K562 (cell line): ENCODE measurements around the gene ZNF157. TPM values are rescaled to one million over a fixed set of nuclear protein-coding genes. Genes with fewer than 3 reads are reported as not detected.

Experiments used
- BCLAF1 ChIP-seq, 2 experiments: fragments of 450-650 bp in 1 of 2; IDR thresholded peaks; 2 replicates each; pipeline ENCODE4 v1.6.1; 2011 to 2017; ENCODE audit warnings: low read depth in 2 of 2, antibody characterized with exemption in 1 of 2, borderline replicate concordance in 1 of 2, low read length in 1 of 2, mild to moderate bottlenecking in 1 of 2, mixed read lengths in 1 of 2; ENCODE audit not compliant: control insufficient read depth in 1 of 2
- EGR1 ChIP-seq: fragments of 450-650 bp; conservative IDR thresholded peaks from 2 replicates; pipeline ENCODE4 v1.6.1; 2017; ENCODE audit warnings: mild to moderate bottlenecking
- ERF ChIP-seq: fragments of 450-650 bp; formaldehyde crosslinking; IDR thresholded peaks from 2 replicates; pipeline ENCODE4 v1.4.0; 2020; ENCODE audit warnings: mild to moderate bottlenecking, mixed read lengths
- HCFC1 ChIP-seq: IDR thresholded peaks from 2 replicates; pipeline ENCODE4 v1.6.1; 2012; ENCODE audit warnings: low read depth, low read length, improper control_type of control experiment
- ILF3 ChIP-seq: fragments of 450-650 bp; IDR thresholded peaks from 2 replicates; pipeline ENCODE4 v1.6.1; 2018; ENCODE audit warnings: antibody characterized with exemption, mild to moderate bottlenecking, moderate library complexity, borderline replicate concordance
- KHSRP ChIP-seq: fragments of 450-650 bp; IDR thresholded peaks from 2 replicates; pipeline ENCODE4 v1.6.1; 2017
- NONO ChIP-seq, 2 experiments: fragments of 200-400 bp in 1 of 2; fragments of 450-650 bp in 1 of 2; formaldehyde crosslinking in 1 of 2; IDR thresholded peaks; 2 replicates each; pipeline ENCODE4 v1.6.1; 2017; ENCODE audit warnings: low read depth in 2 of 2, mild to moderate bottlenecking in 2 of 2, moderate library complexity in 2 of 2, low read length in 1 of 2
- PCBP1 ChIP-seq: fragments of 200-400 bp; formaldehyde crosslinking; IDR thresholded peaks from 2 replicates; pipeline ENCODE4 v1.6.1; 2018; ENCODE audit warnings: mild to moderate bottlenecking, low read depth, low read length; ENCODE audit not compliant: poor library complexity, severe bottlenecking
- POLR2AphosphoS5 ChIP-seq: IDR thresholded peaks from 2 replicates; pipeline ENCODE4 v1.6.1; 2011; ENCODE audit warnings: mild to moderate bottlenecking, low read depth, low read length, moderate library complexity; ENCODE audit not compliant: control insufficient read depth, insufficient read depth
- POLR2G ChIP-seq: fragments of 200-400 bp; formaldehyde crosslinking; IDR thresholded peaks from 2 replicates; pipeline ENCODE4 v1.6.1; 2017; ENCODE audit warnings: low read depth, mild to moderate bottlenecking, antibody characterized with exemption, low read length, moderate library complexity
- RFX1 ChIP-seq: fragments of 450-650 bp; IDR thresholded peaks from 2 replicates; pipeline ENCODE4 v1.6.1; 2016; ENCODE audit warnings: mild to moderate bottlenecking, moderate library complexity
- RREB1 ChIP-seq: fragments of 250-450 bp; sonication (Bioruptor Pico); IDR thresholded peaks from 2 replicates; pipeline ENCODE4 v1.4.0; 2020
- SIN3A ChIP-seq, 2 experiments: fragments of 150-350 bp in 1 of 2; IDR thresholded peaks; 2 replicates each; pipeline ENCODE4 v1.6.1; 2011 to 2016; ENCODE audit warnings: borderline replicate concordance in 2 of 2, low read depth in 2 of 2, low read length in 2 of 2, mild to moderate bottlenecking in 2 of 2, moderate library complexity in 2 of 2; ENCODE audit not compliant: control insufficient read depth in 1 of 2
- SIX5 ChIP-seq, 2 experiments: IDR thresholded peaks; 2 replicates each; pipeline ENCODE4 v1.6.1; 2011; ENCODE audit warnings: low read length in 2 of 2, borderline replicate concordance in 1 of 2, low read depth in 1 of 2, mild to moderate bottlenecking in 1 of 2, moderate library complexity in 1 of 2; ENCODE audit not compliant: insufficient read depth in 1 of 2
- ZBTB17 ChIP-seq: fragments of 450-650 bp; formaldehyde crosslinking; IDR thresholded peaks from 2 replicates; pipeline ENCODE4 v1.4.0; 2020; ENCODE audit warnings: mild to moderate bottlenecking
- ZKSCAN1 ChIP-seq: fragments of 150-350 bp; IDR thresholded peaks from 2 replicates; pipeline ENCODE4 v1.6.1; 2016; ENCODE audit warnings: low read depth, low read length
- ZNF586 ChIP-seq: fragments of 450-650 bp; formaldehyde crosslinking; conservative IDR thresholded peaks from 2 replicates; pipeline ENCODE4 v1.4.0; 2020; ENCODE audit warnings: mild to moderate bottlenecking, moderate library complexity
- ZNF695 ChIP-seq: fragments of 450-650 bp; formaldehyde crosslinking; IDR thresholded peaks from 2 replicates; pipeline ENCODE4 v1.4.0; 2020; ENCODE audit warnings: mild to moderate bottlenecking, moderate library complexity
- ZNF766 ChIP-seq: fragments of 200-800 bp; sonication (Bioruptor generic); conservative IDR thresholded peaks from 2 replicates; pipeline ENCODE4 v1.6.1; 2016; ENCODE audit warnings: missing genetic modification characterization, missing compliant biosample characterization
- polyA plus RNA-seq, 8 experiments: library from polyadenylated mRNA; depleted of rRNA in 4 of 8; stranded (reverse) in 5 of 8; unstranded in 3 of 8; fragments of >200 nt; fragmentation: Nextera tagmentation in 2 of 8; fragmentation: Illumina TruSeq in 1 of 8; extraction: Ambion mirVana in 2 of 8; extraction: Trizol in 1 of 8; gene quantifications; 2 replicates each; pipeline versions ENCODE4 v1.2.1 to v1.2.3, GENCODE V29; 2011 to 2014; ENCODE audit warnings: inconsistent platforms in 1 of 8, missing spikeins in 1 of 8
- total RNA-seq, 7 experiments: library from RNA; depleted of rRNA in 6 of 7; stranded (reverse); fragments of >200 nt in 6 of 7; fragmentation: Illumina TruSeq in 2 of 7; extraction: Trizol in 2 of 7; gene quantifications; 2 replicates each; pipeline versions ENCODE4 v1.2.1 to v1.2.3, GENCODE V29; 2011 to 2021; ENCODE audit warnings: low replicate concordance in 1 of 7

The ZNF157 gene
- total and polyA plus RNA-seq, 9 of the 15 experiments (the other 6 are each of a cell fraction or from before 2014, with no cell fraction given) = 0.03 TPM; not detected in 8

- TF ChIP-seq PCBP1 = no peak
- no peak for TF ChIP-seq RREB1
- no peak for TF ChIP-seq POLR2AphosphoS5
- TF ChIP-seq ERF (CRISPR knock-in tag) = no peak
- no peak for TF ChIP-seq ZNF695 (CRISPR knock-in tag)
- TF ChIP-seq SIN3A (IDR thresholded peaks at IDR 0.05; ENCODE audit: borderline replicate concordance in 2 of 2, control insufficient read depth in 1 of 2, low read depth in 2 of 2, low read length in 2 of 2) = no peak
- TF ChIP-seq BCLAF1 (IDR thresholded peaks at IDR 0.05; ENCODE audit: borderline replicate concordance in 1 of 2, control insufficient read depth in 1 of 2, low read depth in 2 of 2, low read length in 1 of 2) = 0 out of 4 replicates have a peak, but pooled peaks of 1 of the 2 experiments have one; percentile 46
- peak in 1 of 2 experiments; percentile 32; a peak in 1 of 4 replicates for TF ChIP-seq SIX5 (IDR thresholded peaks at IDR 0.05; ENCODE audit: borderline replicate concordance in 1 of 2, insufficient read depth in 1 of 2, low read depth in 1 of 2, low read length in 2 of 2)
- no peak for TF ChIP-seq ZKSCAN1
- no peak for TF ChIP-seq ILF3
- TF ChIP-seq RFX1 = 0 out of 2 replicates have a peak, but pooled peaks have one; percentile 9
- no peak for TF ChIP-seq POLR2G
- no peak for TF ChIP-seq ZBTB17 (CRISPR knock-in tag)
- no peak for TF ChIP-seq KHSRP
- peak in 1 of 2 experiments; percentile 34; a peak in 1 of 4 replicates for TF ChIP-seq NONO (IDR thresholded peaks at IDR 0.05; ENCODE audit: low read depth in 2 of 2, low read length in 1 of 2)
- TF ChIP-seq ZNF586 = no peak
- TF ChIP-seq HCFC1 = peak; percentile 81
- peak; percentile 74 for TF ChIP-seq EGR1
- TF ChIP-seq ZNF766 (CRISPR knock-in tag) = 0 out of 2 replicates have a peak, but pooled peaks have one; percentile 40
These were observed 4.2 kb upstream of the ZNF157 start (continued) for GRCh38 chrX:47366041-47366722.
